Measurements from ENCODE around the gene SPAG17. TPM values are rescaled to one million over a fixed set of nuclear protein-coding genes. Genes with fewer than 3 reads are reported as not detected.

The SPAG17 gene
- total and polyA plus RNA-seq, 2 of the 13 experiments (the other 11 are each of a cell fraction or from before 2014, with no cell fraction given), result not detected

GRCh38 chr1:118028267-118028666 is 156.8 kb downstream of the SPAG17 start (continued):
- TF ChIP-seq FUBP1 (CRISPR knock-in tag; IDR thresholded peaks at IDR 0.05; ENCODE audit: borderline replicate concordance), result no peak
- TF ChIP-seq ZNF563 (CRISPR knock-in tag; IDR thresholded peaks at IDR 0.05), result no peak
- TF ChIP-seq TBX2 (CRISPR knock-in tag; IDR thresholded peaks at IDR 0.05; ENCODE audit: borderline replicate concordance), result no peak
- no peak for TF ChIP-seq MEIS1 (CRISPR knock-in tag; IDR thresholded peaks at IDR 0.05; ENCODE audit: borderline replicate concordance)
- TF ChIP-seq IRF1 (CRISPR knock-in tag; IDR thresholded peaks at IDR 0.05; ENCODE audit: low read depth), result no peak

- intact Hi-C loops (cut with micrococcal nuclease; ENCODE audit: unreplicated experiment), result no loop called here
- DNase-seq (ENCODE audit: low spot score) (no peak), ATAC-seq (no peak), FAIRE-seq (no peak)
- H3K4me1 ChIP-seq (ENCODE audit: insufficient read depth, low read length), result no peaks in the 10 kb centered on the region
- no peak overlapping the region for H2AFZ ChIP-seq (ENCODE audit: low read length)
- H3K4me3 ChIP-seq (replicated peaks in 1 of 3; ENCODE audit: insufficient read depth in 1 of 3, low read depth in 2 of 3, low read length in 3 of 3), result no peak overlapping the region
- no TSS peak for BruUV-seq (replicated peaks)
- WGBS (ENCODE audit: low lambda C conversion rate), result 1% methylated on average over 3 of the region's 3 CpGs
- no peaks in the 10 kb centered on the region for H3K79me2 ChIP-seq (ENCODE audit: insufficient read depth, low read length)
- in situ Hi-C loops (cut with HindIII; ENCODE audit: extremely low pct_ligation_motif_present, low pct_unique_long_range_greater_than_20kb), result no loop called here
- H3K27ac ChIP-seq (ENCODE audit: extremely low read length, insufficient read depth, low read length), result no peak overlapping the region
- H3K9ac ChIP-seq (ENCODE audit: insufficient read depth, low read depth, low read length), result no peak overlapping the region
- H4K20me1 ChIP-seq (ENCODE audit: insufficient read depth, low read length), result no peaks in the 10 kb centered on the region
- no peaks in the 10 kb centered on the region for H3K27me3 ChIP-seq (ENCODE audit: control insufficient read depth in 1 of 2, insufficient read depth in 2 of 2, low read length in 2 of 2)
- no peaks in the 10 kb centered on the region for H3K9me3 ChIP-seq (ENCODE audit: low read length)
- TF ChIP-seq ZNF234 (CRISPR knock-in tag; conservative IDR thresholded peaks at IDR 0.05), result no peak
- no peak overlapping the region for H3K4me2 ChIP-seq (ENCODE audit: low read depth, low read length)
- ChIA-PET POLR2A (no interaction called here), CTCF (ENCODE audit: low intra/inter-chr PET ratio, low total read pairs) (no interaction called here)
- no peaks in the 10 kb centered on the region for H3K36me3 ChIP-seq (replicated peaks in 1 of 2; ENCODE audit: control insufficient read depth in 1 of 2, insufficient read depth in 2 of 2, low read length in 2 of 2)
Observed at GRCh38 chr1:118023199-118023598, 161.8 kb downstream of the SPAG17 start.
